ENCODE measurements around the gene ZFAND3.

DNA sequence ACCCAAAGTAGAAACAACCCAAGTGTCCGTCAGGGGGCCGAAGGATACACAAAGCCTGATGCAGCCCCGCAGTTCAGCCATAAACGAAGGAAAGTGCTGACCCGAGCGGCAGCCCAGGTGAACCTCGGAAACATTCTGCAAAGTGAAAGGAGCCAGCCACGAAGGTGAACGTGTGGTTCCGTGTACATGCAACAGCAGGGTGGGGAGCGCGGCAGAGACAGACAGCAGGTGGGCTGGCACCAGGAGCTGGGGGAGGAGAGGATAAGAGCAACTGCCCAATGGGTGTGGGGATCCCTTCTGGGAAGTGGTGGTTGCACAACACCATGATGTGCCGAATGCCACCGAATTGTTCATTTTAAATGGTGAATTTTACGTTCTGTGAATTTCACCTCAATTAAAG is 341.8 kb downstream of the ZFAND3 start:
- TF ChIP-seq, protein P1, sequence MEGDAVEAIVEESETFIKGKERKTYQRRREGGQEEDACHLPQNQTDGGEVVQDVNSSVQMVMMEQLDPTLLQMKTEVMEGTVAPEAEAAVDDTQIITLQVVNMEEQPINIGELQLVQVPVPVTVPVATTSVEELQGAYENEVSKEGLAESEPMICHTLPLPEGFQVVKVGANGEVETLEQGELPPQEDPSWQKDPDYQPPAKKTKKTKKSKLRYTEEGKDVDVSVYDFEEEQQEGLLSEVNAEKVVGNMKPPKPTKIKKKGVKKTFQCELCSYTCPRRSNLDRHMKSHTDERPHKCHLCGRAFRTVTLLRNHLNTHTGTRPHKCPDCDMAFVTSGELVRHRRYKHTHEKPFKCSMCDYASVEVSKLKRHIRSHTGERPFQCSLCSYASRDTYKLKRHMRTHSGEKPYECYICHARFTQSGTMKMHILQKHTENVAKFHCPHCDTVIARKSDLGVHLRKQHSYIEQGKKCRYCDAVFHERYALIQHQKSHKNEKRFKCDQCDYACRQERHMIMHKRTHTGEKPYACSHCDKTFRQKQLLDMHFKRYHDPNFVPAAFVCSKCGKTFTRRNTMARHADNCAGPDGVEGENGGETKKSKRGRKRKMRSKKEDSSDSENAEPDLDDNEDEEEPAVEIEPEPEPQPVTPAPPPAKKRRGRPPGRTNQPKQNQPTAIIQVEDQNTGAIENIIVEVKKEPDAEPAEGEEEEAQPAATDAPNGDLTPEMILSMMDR (IDR thresholded peaks at IDR 0.05) = no peak
- TF ChIP-seq GABPA (IDR thresholded peaks at IDR 0.05; ENCODE audit: low read depth) (no peak), TAF1 (IDR thresholded peaks at IDR 0.05; ENCODE audit: borderline replicate concordance, low read depth, low read length) (no peak), FOXJ3 (CRISPR knock-in tag; IDR thresholded peaks at IDR 0.05) (no peak), POLR2AphosphoS5 (IDR thresholded peaks at IDR 0.05; ENCODE audit: low read depth, low read length) (no peak), EP300 (IDR thresholded peaks at IDR 0.05; ENCODE audit: borderline replicate concordance in 1 of 2, low read depth in 1 of 2, low read length in 1 of 2) (no peak), MEF2A (IDR thresholded peaks at IDR 0.05; ENCODE audit: borderline replicate concordance, low read depth) (no peak), SMC3 (IDR thresholded peaks at IDR 0.05; ENCODE audit: low read depth, low read length) (no peak), CHD2 (IDR thresholded peaks at IDR 0.05; ENCODE audit: low read length, partially characterized antibody) (no peak), RXRA (IDR thresholded peaks at IDR 0.05; ENCODE audit: borderline replicate concordance, low read depth) (no peak), TCF12 (IDR thresholded peaks at IDR 0.05) (no peak), EZH2phosphoT487 (IDR thresholded peaks at IDR 0.05; ENCODE audit: borderline replicate concordance, low read depth) (no peak)
- TF ChIP-seq, protein P2, sequence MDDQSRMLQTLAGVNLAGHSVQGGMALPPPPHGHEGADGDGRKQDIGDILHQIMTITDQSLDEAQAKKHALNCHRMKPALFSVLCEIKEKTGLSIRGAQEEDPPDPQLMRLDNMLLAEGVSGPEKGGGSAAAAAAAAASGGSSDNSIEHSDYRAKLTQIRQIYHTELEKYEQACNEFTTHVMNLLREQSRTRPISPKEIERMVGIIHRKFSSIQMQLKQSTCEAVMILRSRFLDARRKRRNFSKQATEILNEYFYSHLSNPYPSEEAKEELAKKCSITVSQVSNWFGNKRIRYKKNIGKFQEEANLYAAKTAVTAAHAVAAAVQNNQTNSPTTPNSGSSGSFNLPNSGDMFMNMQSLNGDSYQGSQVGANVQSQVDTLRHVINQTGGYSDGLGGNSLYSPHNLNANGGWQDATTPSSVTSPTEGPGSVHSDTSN (IDR thresholded peaks at IDR 0.05) = no peak
- TF ChIP-seq, protein P3, sequence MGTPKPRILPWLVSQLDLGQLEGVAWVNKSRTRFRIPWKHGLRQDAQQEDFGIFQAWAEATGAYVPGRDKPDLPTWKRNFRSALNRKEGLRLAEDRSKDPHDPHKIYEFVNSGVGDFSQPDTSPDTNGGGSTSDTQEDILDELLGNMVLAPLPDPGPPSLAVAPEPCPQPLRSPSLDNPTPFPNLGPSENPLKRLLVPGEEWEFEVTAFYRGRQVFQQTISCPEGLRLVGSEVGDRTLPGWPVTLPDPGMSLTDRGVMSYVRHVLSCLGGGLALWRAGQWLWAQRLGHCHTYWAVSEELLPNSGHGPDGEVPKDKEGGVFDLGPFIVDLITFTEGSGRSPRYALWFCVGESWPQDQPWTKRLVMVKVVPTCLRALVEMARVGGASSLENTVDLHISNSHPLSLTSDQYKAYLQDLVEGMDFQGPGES (IDR thresholded peaks at IDR 0.05; ENCODE audit: low read depth, low read length) = no peak

Measured in SK-N-SH (cell line).